NCI-H128 (cell line): ENCODE data around the gene NRF1.
A peak's percentile ranks its signal among the peaks of the same experiment; 100 is the strongest.

Experiments used
- DNase-seq: peaks from one replicate; lab custom pipeline; 2025; ENCODE audit not compliant: unreplicated experiment; lab: John Stamatoyannopoulos, UW

NRF1 gene

GRCh38 chr7:129729511-129729910 lies 118.0 kb downstream of the NRF1 start:
- DNase-seq = no peak

- DNase-seq = no peak
Measured at GRCh38 chr7:129730159-129730558, 118.6 kb downstream of the NRF1 start.

GRCh38 chr7:129734400-129734799 lies 122.9 kb downstream of the NRF1 start:
- no peak for DNase-seq

- no peak for DNase-seq
Measured at GRCh38 chr7:129739427-129739826, 127.9 kb downstream of the NRF1 start.

- no peak for DNase-seq
Measured at GRCh38 chr7:129740574-129741410, 129.3 kb downstream of the NRF1 start.

GRCh38 chr7:129741743-129742213 lies 130.3 kb downstream of the NRF1 start:
- DNase-seq = peak; percentile 72

- DNase-seq = no peak
Measured at GRCh38 chr7:129742256-129742655, 130.7 kb downstream of the NRF1 start.

- DNase-seq = no peak
Measured at GRCh38 chr7:129746857-129747529, 135.5 kb downstream of the NRF1 start.

GRCh38 chr7:129748356-129749109 lies 137.0 kb downstream of the NRF1 start:
- no peak for DNase-seq

GRCh38 chr7:129750091-129750490 lies 138.6 kb downstream of the NRF1 start:
- no peak for DNase-seq

- DNase-seq = no peak
Measured at GRCh38 chr7:129750501-129750900, 139.0 kb downstream of the NRF1 start.

- DNase-seq = no peak
Measured at GRCh38 chr7:129751916-129752315, 140.4 kb downstream of the NRF1 start.

GRCh38 chr7:129752760-129753159 lies 141.2 kb downstream of the NRF1 start:
- no peak for DNase-seq

- no peak for DNase-seq
Measured at GRCh38 chr7:129754406-129754805, 142.9 kb downstream of the NRF1 start.

- no peak for DNase-seq
Measured at GRCh38 chr7:129757991-129758390, 146.5 kb downstream of the NRF1 start.

- no peak for DNase-seq
Measured at GRCh38 chr7:129762387-129762969, 151.0 kb downstream of the NRF1 start.

- DNase-seq = no peak
Measured at GRCh38 chr7:129764247-129765084, 152.9 kb downstream of the NRF1 start.

- DNase-seq = no peak
Measured at GRCh38 chr7:129765352-129765751, 153.8 kb downstream of the NRF1 start.

- no peak for DNase-seq
Measured at GRCh38 chr7:129767120-129768015, 155.8 kb downstream of the NRF1 start.
